Stimulated activated CD8-positive, alpha-beta memory T cell treated with anti-CD3 and anti-CD28 coated beads, Interleukin-7, amount 100 ng/mL, for 48 hours (primary cell): ENCODE data around the gene KCNG2.

Experiments
- DNase-seq, 2 donors: peaks; one replicate each; pipeline ENCODE4 v3.0.0-alpha.2; 2020; ENCODE audit warnings: low read depth in 1 of 2; ENCODE audit errors: extremely low read depth in 1 of 2

KCNG2 gene

GRCh38 chr18:79882522-79883241 lies 84.9 kb downstream of the KCNG2 start:
- no peak for DNase-seq

GRCh38 chr18:79883461-79884293 lies 85.9 kb downstream of the KCNG2 start:
- no peak for DNase-seq

- no peak for DNase-seq
Observed at GRCh38 chr18:79884294-79884962, 86.7 kb downstream of the KCNG2 start.

- no peak for DNase-seq
Observed at GRCh38 chr18:79884963-79885728, 87.4 kb downstream of the KCNG2 start.

- DNase-seq, result no peak
Observed at GRCh38 chr18:79887181-79888000, 89.7 kb downstream of the KCNG2 start.

- DNase-seq, result no peak
Observed at GRCh38 chr18:79888016-79888415, 90.3 kb downstream of the KCNG2 start.

GRCh38 chr18:79889569-79889968 lies 91.8 kb downstream of the KCNG2 start:
- DNase-seq, result no peak

- DNase-seq, result peak in 1 of 2 donors; percentile 34
Observed at GRCh38 chr18:79890674-79891073, 92.9 kb downstream of the KCNG2 start.

GRCh38 chr18:79896738-79897137 lies 99.0 kb downstream of the KCNG2 start:
- no peak for DNase-seq

- DNase-seq, result no peak
Observed at GRCh38 chr18:79897940-79898625, 100.3 kb downstream of the KCNG2 start.

- DNase-seq, result no peak
Observed at GRCh38 chr18:79898952-79899608, 101.3 kb downstream of the KCNG2 start.

- DNase-seq, result no peak
Observed at GRCh38 chr18:79899609-79900445, 102.1 kb downstream of the KCNG2 start.

GRCh38 chr18:79900610-79901570 lies 103.2 kb downstream of the KCNG2 start:
- no peak for DNase-seq

- DNase-seq, result no peak
Observed at GRCh38 chr18:79901665-79902064, 103.9 kb downstream of the KCNG2 start.

- DNase-seq, result no peak
Observed at GRCh38 chr18:79902075-79902474, 104.3 kb downstream of the KCNG2 start.

GRCh38 chr18:79902640-79903039 lies 104.9 kb downstream of the KCNG2 start:
- DNase-seq, result no peak

- no peak for DNase-seq
Observed at GRCh38 chr18:79903071-79903635, 105.4 kb downstream of the KCNG2 start.
